Measurements from ENCODE around the gene LMTK2.

Gene LMTK2

DNA sequence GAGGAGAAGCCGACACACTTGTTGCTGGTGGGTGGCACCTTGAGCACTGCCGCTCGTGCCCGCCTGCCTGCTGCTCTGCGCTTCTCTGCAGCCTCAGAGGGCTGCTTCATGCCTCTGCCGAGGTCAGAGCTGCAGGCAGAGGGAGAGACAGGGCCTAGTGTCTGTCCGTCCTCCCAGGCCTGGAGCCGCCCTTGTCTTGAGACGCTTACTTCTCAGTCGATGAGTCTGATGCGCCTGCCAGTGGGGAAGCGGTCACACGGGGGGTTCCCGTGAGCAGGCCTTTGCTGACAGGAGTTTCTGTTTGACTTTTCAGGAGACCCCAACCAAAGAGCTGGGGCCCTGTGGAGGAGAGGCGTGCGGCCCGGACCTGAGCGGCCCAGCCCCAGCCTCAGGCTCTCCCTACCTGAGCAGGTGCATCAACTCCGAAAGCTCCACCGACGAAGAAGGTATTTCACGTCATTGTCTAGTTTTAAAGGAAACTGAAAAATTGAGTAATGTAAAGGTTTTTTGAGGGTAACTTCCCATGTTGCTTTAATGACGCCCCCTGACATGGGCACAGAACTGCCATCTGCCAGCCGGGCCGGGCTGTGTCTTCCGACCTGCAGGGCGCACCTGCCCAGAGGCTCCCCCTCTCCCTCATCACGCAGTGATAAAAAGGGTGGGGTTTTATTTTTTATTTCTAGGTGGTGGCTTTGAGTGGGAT, 96.8 kb downstream of the LMTK2 start:
- DNase-seq: no peak

DNA sequence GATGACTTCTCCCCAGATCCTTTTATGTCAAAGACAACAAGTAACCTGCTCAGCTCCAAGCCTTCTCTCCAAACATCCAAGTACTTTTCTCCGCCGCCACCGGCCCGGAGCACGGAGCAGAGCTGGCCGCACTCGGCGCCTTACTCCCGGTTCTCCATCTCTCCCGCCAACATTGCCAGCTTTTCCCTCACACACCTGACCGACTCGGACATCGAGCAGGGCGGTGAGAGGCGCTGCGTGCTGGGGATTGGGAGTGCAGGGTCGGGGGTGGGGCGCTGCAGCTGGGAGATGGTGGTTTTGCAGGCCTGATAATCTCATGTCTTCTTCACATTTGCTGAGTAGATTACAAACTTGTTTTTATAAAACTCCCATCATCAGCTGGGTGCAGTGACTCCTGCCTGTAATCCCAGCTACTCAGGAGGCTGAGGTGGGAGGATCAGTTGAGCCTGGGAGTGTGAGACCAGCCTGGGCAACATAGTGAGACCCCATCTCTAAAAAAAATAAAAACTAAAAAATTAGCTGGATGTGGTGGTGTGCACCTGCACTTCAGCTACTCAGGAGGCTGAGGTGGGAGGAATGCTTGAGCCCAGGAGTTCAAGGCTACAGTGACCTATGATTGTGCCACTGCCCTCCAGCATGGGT, 97.4 kb downstream of the LMTK2 start:
- no peak for DNase-seq

DNA sequence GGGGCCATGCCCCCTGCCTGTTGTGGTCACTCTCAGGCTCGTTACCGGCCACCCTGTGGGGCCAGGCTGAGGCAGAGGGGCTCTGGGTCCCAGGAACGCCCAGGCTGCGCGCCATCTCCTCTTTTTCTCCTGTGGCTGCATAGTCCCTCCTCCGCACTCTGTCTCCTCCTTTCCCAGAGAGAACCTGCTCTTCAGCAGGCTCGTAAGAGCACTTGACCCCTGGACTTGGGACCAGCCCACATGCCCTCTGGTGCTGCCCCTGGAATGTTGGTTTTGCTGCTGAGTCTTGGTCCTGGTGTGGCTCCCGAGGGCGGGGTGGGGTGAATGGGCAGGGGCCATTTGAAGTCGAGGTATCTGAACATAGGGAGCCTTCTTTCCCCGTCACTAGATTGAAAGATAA, 98.0 kb downstream of the LMTK2 start:
- DNase-seq: no peak

DNA sequence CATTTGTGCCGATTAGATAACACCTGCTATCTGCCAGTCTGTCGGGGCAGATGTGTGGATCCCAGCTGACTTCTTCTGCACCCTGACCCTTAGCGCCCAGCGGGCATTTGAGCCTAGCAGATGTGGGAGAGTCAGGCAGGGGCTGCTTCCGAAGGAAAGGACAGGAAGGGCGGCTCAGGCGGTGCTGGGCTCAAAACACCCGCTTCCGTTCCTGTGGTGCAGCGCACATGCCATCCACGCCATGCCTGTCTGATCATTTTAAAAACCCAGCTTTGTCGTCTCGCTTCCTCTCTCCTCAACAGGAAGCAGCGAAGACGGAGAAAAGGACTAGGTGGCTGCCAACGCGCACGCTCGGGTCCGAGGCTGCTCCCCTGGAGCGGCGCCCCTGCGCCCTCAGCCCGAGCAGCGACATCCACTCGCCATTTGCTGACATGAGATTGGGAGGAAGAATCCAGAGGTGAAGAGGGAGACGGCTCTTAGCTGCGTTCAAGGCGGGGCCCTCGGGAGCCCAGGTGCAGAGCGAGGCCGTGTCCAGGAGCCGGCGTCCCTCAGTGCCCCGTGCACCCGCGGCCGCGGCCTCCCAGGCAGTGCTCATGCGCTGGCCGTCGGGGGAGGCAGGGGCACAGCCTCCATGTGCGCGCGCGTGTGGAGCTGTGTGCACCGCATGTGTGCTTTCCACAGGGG, 98.6 kb downstream of the LMTK2 start:
- no peak for DNase-seq

DNA sequence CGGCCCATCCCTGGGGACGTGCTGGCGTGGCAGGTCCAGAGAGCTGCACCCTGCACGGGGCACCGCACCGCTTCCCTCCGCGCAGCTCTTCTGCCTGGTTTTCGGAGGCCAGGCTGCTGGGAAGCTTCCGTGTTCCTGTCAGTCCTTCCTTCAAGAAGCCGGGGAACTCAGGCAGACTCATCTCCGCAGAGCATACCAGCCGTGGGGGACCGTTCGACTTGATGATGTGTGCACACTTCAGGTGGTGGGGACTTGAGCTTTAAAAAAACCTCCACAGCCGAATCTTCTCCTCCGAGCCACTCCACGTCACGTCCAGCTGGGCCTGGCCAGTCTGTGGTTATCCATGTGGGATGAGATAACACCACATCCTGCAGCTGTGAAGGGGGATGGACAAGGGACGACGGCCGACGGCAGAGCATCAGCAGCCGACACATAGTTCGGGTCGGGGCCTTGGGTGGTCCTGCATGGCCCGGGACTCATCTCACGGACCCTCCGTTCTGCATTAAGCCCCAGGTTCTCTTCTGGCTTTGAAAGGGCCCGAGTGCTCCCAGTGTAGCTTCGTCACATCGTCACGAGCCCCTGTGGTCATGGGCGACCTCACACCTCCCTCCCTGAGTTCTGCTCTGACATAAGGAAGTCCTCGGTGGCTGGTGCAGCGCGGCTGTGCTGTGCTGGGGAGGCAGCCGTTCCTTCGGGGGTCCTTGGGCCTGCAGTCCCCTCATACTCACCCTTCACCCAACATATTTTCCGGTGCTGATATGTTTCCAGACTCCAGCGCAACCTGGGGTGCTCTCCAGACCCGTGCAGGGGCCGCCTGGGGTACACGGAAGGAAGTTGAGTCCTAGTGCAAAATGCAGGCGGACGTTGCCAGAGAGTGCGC, 100.0 kb downstream of the LMTK2 start:
- DNase-seq: no peak

DNA sequence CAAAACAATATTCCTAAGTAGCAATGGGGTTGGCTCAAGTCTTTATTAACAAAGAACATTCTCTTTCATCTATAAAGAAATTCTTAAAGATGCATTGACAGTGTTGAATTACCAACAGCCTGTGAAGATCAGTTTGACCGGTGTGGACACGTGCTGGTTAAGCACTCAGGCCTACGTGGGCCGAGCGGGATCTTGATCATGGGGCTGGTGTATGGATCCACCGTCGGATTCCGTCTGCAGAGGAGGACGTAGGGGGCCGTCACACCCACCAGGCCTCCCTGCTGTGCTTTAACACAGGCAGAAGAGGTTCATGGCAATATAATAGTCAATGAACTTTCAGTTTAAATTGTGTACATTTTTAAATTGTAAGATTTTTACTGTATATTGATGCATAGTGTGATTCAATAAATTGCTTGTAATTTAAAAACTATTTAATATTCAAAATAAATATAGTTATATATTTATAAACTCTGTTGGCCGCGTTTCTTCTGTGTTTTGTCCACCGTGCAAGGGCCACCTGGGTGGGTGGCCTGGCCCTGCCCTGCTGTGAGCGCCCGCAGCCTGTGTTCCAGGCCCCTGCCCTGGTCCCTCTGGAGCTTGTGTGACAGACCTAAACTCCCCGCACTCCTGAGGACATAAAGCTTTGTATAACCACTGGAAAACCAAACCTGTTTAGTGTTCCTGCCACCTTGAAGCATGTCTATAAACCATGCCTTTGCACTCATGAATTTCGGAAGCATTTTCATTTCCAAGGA, 102.7 kb downstream of the LMTK2 start:
- DNase-seq: no peak

DNA sequence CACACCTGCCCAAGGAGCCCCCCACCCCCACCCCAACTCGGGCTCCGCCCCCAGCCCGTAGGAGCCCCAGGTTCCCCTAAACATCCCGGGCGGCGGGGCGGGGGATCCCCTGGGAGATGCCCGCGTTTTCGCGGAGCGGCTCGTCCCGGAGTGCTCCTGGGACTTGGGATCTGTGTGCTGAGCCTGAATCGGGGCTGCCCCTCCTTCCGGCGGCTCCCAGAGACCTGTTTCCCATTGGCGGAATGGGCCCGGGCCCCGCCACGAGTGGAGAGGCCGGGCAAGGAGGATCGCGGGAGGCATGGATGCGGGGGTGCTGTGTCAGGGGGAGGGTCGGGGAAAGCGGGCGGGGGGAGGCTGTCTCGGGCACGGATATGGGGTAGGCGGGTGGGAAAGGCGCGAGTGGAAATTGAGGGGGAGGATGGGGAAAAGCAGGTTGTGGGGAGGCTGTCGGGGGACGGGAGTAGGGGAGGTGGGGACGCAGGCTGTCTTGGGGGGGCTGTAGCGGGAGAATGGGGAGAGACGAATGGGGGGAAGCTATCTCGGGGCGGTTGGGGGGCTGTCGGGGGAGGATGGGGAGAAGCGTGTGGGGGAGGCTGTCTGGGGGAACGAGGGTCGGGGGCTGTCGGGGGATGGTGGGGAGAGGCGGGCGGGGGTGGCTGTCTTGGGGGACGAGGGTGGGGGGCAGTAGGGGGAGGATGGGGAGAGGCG, 104.0 kb downstream of the LMTK2 start:
- DNase-seq: no peak

DNA sequence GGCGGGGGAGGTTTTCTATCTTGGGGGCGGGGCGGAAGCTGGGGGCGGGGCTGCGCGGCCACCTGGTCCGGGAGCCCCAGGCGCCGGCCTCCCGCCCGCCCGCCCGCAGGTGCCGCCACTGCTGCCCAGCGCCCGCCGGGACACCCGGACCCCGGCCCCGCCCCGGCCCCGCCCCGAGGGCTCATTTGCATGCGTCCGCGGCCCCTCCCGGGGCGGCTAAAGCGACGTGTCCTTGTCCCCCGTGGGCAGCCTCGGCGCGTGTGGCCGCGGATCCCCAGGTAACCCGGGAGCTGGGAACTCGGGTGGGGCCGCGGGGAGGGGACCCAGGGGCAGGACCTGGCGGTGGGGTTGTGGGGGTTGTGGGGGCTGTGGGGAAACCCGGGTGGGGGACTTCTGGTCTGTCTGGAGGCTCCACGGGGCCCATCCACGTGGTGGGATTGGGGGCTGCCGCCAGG, 104.6 kb downstream of the LMTK2 start, which contains the start of gene BHLHA15:
BHLHA15 (plus strand) TSS at position 219 of the 455 bp plus-strand sequence. CDS start 871 bp downstream, outside the sequence.
- DNase-seq: no peak

DNA sequence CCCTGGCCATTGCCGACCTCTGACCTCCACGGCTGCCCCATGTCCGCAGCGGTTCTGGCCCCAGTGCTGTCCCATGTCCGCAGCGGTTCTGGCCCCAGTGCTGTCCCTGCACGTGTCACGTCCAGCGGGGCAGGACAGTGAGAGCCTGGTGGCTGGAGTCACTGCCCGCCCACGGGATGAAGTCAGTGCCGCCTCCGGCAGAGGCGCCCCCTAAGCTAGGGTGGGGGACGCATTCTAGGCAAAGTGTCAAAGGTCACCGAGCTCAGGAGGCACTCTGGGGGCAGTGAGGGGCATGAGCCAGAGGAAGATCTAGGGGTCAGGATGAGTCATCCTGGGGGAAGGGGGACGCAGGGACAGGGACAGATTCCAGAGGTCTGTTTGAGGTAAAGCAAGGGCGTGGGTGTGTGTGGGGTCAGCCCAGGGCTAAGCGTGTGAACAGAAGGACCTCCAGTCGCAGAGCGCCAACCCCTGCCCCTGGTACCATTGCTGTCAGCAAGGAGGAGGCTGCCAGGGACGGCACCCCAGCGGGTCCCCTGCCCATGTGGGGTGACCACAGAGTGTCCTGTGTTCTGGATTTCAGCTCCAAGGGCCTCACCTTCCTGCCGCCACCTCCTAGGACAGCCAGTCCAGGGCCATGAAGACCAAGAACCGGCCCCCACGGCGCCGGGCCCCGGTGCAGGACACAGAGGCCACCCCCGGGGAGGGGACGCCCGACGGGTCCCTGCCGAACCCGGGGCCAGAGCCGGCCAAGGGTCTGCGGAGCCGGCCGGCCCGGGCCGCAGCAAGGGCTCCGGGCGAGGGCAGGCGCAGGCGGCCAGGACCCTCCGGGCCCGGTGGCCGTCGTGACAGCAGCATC, 105.2 kb downstream of the LMTK2 start:
- no peak for DNase-seq

DNA sequence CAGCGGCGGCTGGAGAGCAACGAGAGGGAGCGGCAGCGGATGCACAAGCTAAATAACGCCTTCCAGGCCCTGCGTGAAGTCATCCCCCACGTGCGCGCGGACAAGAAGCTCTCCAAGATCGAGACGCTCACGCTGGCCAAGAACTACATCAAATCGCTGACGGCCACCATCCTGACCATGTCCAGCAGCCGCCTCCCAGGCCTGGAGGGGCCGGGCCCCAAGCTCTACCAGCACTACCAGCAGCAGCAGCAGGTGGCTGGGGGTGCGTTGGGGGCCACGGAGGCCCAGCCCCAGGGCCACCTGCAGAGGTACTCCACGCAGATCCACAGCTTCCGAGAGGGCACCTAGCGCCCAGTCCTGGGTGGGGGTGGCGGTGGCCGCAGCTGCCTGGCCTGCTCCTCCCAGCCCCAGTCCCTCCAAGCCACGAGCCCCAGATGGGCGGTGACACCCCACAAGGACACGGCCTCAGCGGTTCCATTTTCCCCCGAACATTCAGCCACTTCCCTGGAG, 105.9 kb downstream of the LMTK2 start:
- DNase-seq: no peak

DNA sequence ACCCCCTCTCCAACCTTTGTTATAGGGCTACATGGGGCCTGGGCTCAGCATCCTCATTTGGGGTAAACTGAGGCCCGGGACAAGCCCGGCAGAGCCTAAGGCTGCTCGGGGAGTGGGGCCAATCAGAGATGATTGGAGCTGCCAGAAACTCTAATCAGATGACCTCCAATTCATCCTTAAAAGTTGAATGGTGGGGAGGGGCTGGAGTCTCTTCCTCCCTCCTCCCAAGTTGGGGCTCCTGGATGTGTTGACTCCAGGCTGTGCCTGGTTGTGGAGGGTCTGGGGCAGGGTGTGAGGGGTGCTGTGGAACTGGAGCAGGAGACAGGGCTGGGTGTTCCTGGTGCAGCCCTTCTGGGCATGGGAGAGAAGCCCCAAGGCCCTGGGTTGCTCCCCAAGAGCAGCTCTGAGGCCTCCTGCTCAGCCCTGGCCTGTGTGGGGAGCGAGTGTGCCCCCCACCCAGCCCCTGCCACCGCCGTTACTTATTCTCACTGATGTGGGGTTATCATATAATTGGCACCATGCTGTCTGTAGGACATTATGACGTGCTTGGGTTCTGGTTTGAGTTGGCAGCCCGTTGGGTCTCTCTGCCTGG, 106.7 kb downstream of the LMTK2 start:
- DNase-seq: no peak

DNA sequence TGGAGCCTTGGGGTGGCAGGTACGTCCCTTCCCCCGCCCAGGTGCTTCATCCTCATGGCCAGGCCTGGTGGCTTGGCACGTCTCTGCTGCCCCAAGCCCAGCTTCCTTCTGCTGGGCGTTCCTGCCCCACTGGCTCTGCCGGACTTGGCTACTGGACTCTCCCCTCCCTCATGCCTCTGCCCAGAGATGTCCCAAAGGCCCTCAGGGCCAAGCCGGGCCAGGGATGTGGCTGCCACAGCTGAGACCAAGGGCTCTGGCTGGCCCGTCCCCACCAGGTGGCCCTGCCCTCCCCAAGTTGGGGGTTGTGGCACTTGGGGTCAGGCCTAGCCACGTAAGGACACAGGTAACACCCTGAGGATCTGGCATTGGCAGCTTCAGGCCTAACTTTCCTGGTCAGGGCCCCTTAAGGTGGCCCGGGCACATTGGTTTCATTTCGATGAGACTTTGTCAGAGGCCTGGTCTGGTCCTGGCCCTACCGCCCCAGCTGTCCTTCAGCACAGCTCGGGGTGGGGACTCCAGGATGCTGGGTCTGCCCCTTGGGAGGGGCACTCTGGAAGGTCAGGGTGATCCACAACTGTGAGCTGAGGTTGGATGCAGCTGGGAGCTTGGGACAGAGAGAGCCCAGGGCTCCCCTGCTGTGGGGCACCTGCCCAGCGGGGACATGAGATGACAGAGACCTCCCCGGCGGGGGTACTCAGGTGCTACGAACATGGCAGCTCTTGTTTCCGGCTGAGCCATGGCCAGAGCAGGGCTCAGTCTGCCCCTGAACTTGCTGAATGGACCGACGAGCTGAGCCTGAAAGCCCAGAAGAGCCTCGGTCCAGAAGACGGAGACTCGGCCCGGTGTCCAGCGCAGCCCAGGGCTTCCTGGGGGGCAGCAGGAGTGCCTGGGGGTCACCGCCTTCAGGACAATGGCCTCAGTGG, 107.5 kb downstream of the LMTK2 start:
- no peak for DNase-seq

DNA sequence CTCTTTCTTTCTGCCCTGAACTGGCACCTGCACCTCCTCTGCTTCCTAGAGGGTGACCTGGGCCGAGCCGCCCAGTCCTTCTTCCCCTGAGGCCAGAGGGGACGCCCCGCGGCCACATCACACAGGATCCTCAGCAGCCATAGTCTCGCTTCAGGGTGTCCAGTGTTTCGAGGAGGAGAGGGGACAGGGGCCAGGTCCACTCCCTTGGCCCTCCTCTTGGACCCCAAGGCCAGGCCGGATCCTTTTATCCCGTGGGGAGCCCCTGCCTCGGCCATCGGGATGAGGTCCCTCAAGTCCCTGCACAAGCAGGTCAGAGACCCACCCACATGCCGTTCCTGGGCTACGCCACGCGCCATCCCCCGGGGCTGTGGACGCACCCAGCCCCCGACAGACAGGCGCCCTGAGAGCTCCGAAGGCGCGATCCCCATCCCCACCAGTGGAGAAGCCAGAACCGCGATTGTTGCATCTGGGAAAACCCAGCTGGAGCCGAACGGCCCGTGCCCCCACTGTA, 108.2 kb downstream of the LMTK2 start:
- DNase-seq: no peak

DNA sequence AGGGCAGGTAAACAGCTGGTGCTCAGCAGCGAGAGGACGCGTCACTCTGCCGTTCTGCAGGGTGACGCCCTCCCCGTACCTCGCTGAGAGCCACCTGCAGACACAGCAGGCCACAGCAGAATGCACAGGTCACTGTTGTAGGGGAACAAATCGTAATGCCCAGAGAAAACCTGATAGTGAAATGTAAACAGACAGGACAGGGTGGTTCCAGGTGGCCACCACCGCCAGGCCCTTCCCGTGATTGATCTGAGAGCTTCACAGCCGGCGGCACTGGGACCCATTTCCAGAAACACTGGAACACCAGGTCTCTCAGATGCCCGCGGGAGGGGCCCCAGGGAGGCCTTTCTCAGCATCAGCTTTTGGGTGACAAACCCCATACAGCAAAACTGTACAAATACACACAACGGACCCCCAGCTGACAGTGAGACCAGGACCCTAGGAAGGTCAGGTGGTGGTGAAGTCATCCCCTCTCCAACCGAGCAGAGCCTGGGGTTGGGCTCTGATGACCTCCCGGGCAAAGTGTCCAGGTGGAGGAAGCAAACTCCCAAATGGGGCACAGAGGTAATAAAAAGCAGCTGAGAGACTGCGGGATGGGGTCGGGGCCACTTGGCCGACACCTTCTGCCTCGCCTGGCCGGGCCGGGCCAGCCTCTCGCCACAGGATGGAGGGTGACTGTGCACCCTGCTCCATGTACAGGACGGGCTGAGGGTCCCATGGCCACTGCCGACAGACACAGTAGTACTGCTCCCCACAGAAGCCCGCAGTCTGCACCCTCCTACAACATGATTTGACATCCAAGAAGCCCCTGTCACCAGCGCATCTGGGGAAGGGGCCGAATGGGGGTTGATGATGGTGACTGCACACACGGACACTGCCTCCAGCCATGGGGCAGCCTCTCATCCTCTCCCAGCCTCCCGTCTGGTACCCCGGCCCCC, 109.2 kb downstream of the LMTK2 start:
- no peak for DNase-seq

DNA sequence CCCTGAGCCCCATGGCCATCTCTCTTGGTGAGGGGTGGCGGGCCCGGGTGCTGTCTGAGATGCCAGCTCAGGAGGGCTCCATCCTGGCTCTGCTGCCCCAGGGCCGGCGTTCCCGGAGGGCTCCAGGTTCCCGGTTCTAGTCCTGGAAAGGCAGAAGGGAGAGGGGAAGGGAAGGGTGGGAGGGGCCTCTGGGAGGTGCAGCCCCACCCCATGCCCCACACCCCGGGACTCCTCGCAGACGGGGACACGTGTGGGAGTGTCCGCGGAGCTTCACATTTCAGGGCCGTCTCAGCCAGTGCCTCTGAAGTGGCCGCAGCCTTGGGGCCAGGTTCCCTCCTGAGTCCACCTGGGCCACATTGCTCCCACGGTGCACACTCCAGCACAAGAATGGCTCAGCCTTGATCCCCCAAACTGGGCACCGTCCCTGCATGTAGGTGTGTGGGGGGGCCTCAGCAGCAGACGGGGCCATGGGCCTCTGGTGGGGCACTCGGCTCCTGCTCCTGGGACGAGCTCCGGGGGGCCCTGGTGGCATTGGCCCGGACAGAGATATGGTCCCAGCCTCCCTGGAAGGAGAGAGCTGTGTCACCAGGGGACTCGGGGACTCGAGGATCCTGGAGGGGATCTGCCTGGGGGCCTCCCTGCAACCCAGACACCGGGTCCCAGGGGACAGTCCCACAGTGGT, 110.4 kb downstream of the LMTK2 start:
- no peak for DNase-seq
